GM12873 (cell line): ENCODE results near the gene MAGED2.

Source experiments
- TF ChIP-seq, protein P1 (sequence below): IDR thresholded peaks from 2 replicates; pipeline ENCODE4 v1.5.1; 2012; ENCODE audit warnings: low read depth, mild to moderate bottlenecking, moderate library complexity, low read length, control low read depth; ENCODE audit not compliant: insufficient read depth; ENCODE audit errors: missing control alignments

Gene MAGED2

DNA sequence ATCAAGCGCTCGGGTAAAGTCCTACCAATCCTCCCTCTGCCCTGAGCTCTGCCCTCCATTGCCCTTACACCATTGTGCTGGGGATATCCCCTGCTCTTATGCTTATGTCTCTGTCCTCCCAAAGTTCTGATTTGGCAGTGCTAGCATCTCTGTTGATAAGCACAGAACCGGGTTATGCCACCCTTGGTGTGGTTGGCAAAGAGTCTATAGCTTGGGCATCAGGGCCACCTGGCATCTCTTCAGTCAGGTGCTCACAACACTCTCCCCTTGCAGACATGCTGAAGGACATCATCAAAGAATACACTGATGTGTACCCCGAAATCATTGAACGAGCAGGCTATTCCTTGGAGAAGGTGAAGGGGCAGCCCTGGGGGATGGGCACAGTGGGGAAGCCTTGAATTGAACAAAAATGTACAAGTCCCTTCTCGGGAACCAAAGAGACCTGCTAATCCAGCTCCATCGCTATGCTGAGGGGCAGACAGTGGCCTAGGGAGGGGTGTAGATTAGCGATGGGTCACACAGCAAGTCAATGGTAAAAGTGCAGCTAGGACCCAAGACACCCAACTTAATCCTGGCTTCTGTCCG, 3.8 kb downstream of the MAGED2 start:
- TF ChIP-seq, protein P1, sequence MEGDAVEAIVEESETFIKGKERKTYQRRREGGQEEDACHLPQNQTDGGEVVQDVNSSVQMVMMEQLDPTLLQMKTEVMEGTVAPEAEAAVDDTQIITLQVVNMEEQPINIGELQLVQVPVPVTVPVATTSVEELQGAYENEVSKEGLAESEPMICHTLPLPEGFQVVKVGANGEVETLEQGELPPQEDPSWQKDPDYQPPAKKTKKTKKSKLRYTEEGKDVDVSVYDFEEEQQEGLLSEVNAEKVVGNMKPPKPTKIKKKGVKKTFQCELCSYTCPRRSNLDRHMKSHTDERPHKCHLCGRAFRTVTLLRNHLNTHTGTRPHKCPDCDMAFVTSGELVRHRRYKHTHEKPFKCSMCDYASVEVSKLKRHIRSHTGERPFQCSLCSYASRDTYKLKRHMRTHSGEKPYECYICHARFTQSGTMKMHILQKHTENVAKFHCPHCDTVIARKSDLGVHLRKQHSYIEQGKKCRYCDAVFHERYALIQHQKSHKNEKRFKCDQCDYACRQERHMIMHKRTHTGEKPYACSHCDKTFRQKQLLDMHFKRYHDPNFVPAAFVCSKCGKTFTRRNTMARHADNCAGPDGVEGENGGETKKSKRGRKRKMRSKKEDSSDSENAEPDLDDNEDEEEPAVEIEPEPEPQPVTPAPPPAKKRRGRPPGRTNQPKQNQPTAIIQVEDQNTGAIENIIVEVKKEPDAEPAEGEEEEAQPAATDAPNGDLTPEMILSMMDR = no peak

DNA sequence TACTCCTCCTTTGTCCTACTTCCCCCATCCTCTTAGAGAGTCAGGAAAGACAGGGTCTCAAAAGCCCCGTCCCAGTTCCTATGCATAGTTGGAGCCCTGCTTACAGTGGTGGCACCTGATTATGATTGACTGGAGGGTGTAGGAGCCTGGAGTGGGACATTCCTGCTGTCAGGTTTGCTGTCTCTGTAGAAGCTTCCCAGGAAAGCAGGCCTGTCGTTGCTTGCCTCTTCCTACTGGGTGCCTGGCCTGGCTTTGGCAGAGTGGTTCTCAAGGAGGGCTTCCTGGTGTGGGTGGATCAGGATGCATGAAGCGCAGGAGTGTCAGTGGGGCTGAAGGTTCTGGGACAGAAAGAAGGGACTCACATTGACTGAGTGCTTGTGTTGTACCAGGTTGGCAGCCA, 4.8 kb downstream of the MAGED2 start:
- TF ChIP-seq, protein P1 = no peak

DNA sequence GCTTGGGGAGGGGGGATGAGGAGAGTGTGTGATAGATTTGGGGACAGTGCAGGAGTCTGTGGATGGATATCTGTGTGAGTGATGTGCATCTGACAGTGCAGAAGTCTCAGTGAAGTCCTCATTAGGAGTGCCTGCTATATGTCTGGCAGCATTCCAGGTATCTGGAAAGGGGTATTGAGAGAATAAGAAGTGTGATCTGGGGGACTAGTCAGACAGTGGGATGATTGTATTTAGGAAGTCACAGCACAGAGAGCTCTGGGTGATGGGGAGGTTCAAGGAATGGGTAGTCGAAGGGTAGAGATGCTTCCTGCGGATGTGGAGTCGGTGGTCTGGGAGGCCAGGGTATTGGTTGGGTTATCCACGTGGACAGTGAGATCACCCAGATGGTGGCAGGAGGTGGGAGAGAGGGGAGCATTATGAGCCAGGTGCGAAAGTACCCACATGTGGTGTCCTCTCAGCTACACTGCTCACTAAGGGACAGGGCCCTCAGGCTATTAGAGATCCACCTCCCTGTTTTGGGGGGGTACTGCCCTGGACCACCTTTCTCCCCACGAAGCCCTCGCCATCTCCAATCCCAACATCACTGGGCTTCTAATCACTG, 9.8 kb downstream of the MAGED2 start:
- TF ChIP-seq, protein P1 = no peak

DNA sequence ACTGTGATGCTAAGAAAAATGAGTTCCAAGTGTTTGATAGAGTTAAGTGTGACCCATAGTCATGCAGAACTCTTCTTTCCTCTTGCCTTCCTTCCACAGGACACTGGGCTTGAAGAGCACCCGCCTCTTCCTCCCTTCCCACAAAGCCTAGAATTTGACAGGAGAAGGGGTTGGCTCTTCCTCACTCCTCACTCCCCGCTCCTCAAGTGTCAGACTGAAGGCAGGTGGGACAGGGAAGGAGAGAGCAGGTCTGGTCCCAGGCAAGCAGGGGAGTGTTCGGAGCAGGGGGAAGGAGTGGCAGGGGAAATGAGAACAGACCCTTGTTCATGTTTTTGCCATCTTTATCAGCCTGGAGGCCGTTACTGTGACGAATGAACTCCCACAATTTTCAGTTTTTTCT, 10.7 kb downstream of the MAGED2 start:
- TF ChIP-seq, protein P1 = no peak

DNA sequence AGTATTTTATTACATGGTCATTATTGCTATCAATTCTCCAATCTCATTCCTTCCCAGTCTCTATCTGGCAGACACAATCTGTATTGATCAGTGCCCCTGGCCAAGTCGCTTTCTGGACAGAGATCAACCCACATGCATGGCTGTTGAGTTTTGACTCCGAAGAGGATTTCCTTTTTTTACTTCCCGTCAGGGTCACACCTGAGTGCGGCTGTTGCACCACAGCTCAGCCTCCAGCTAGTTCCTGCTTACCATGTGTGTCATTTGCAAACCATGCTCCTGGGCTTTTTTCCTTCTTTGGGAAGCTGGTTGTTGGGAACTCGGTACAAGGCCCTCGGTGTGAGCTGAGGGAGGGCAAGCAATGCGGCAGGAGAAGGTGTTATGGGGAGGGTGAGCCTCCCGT, 11.7 kb downstream of the MAGED2 start:
- TF ChIP-seq, protein P1 = no peak

DNA sequence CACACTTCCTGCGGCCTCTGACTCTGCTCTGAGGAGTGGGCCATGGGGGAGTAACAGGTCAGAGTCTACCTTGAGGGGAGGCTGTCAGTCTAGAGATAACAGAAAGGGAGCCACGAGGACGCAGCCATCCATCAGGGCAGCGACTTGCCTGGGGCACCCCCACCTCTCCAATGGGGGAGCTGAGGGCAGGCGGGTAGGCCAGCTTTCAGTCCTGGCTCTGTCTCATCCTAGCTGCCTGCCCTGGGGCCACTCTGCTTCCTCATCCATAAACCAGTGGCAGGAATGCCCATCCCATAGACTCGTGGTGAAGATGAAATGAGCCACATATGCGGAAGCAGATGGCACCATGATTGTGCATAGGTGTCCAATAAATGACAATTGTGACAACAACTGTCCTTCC, 13.2 kb downstream of the MAGED2 start:
- TF ChIP-seq, protein P1 = no peak

DNA sequence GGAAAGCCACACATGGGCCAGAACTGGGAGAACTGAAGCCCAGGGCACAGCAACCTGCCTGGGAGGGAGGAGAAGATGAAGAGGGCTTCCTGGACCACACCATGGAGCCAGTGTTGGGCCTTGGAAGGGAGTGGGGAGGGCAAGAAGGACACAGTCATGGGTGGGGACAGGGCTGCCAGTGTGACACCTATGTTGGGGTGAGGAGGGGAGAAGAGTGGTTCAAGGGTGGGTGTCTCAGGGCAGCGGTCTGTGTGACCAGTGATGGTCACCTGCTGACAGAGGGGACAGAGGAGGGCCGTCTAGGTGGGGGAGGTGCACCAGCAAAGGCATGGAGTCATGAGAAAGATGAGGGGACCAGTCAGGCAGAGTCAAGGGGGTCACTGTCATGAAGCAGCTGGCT, 13.8 kb downstream of the MAGED2 start:
- TF ChIP-seq, protein P1 = no peak
